ENCODE measurements around the gene ZGPAT.
"Not testable (repeated sequence)": the region's sequence is repeated elsewhere in the genome, so short reads cannot be mapped to it uniquely, and the experiment has no call there.

The ZGPAT gene

GRCh38 chr20:63707558-63708300 is at the start of gene ZGPAT, which contains the start of gene ARFRP1:
TSS of gene ZGPAT (plus strand) at chr20:63708039. CDS start at chr20:63708581, 542 bp downstream.
TSS of gene ARFRP1 (minus strand) at chr20:63707976. CDS start at chr20:63707091, 885 bp downstream.
- DNase-seq (ENCODE audit: low spot score) = peak; percentile 83

- DNase-seq (ENCODE audit: low spot score) = no peak
Measured at GRCh38 chr20:63658749-63659187, 49.1 kb upstream of the ZGPAT start.

- DNase-seq (ENCODE audit: low spot score) = no peak
Measured at GRCh38 chr20:63659370-63659769, 48.5 kb upstream of the ZGPAT start.

GRCh38 chr20:63660174-63660573 is 47.7 kb upstream of the ZGPAT start:
- not testable (repeated sequence) for DNase-seq (ENCODE audit: low spot score)

GRCh38 chr20:63660622-63661021 is 47.2 kb upstream of the ZGPAT start:
- no peak for DNase-seq (ENCODE audit: low spot score)

- DNase-seq (ENCODE audit: low spot score) = no peak
Measured at GRCh38 chr20:63661108-63661507, 46.7 kb upstream of the ZGPAT start.

- DNase-seq (ENCODE audit: low spot score) = no peak
Measured at GRCh38 chr20:63661959-63662812, 45.7 kb upstream of the ZGPAT start.

- DNase-seq (ENCODE audit: low spot score) = no peak
Measured at GRCh38 chr20:63662813-63663189, 45.0 kb upstream of the ZGPAT start.

GRCh38 chr20:63663332-63664066 is 44.3 kb upstream of the ZGPAT start:
- DNase-seq (ENCODE audit: low spot score) = no peak

GRCh38 chr20:63664143-63664851 is 43.5 kb upstream of the ZGPAT start:
- DNase-seq (ENCODE audit: low spot score) = no peak

GRCh38 chr20:63664861-63665594 is 42.8 kb upstream of the ZGPAT start:
- DNase-seq (ENCODE audit: low spot score) = no peak

GRCh38 chr20:63665708-63666107 is 42.1 kb upstream of the ZGPAT start:
- DNase-seq (ENCODE audit: low spot score) = no peak

- no peak for DNase-seq (ENCODE audit: low spot score)
Measured at GRCh38 chr20:63667858-63668257, 40.0 kb upstream of the ZGPAT start.

- no peak for DNase-seq (ENCODE audit: low spot score)
Measured at GRCh38 chr20:63668351-63668750, 39.5 kb upstream of the ZGPAT start.

GRCh38 chr20:63671695-63672094 is 36.1 kb upstream of the ZGPAT start:
- DNase-seq (ENCODE audit: low spot score) = not testable (repeated sequence)

- no peak for DNase-seq (ENCODE audit: low spot score)
Measured at GRCh38 chr20:63672666-63673065, 35.2 kb upstream of the ZGPAT start.

- no peak for DNase-seq (ENCODE audit: low spot score)
Measured at GRCh38 chr20:63673951-63674350, 33.9 kb upstream of the ZGPAT start.

GRCh38 chr20:63675681-63676368 is 32.0 kb upstream of the ZGPAT start:
- DNase-seq (ENCODE audit: low spot score) = no peak

- no peak for DNase-seq (ENCODE audit: low spot score)
Measured at GRCh38 chr20:63678071-63678470, 29.8 kb upstream of the ZGPAT start.

All from LoVo (cell line).